Naive thymus-derived CD4-positive, alpha-beta T cell (primary cell): Measurements from ENCODE around the gene ERV3-1. TPM values are rescaled to one million over a fixed set of nuclear protein-coding genes. Genes with fewer than 3 reads are reported as not detected.

Experiments used
- ATAC-seq: fragments of 150-1000 bp; cut with Tn5 transposase; 2 replicates; pipeline ENCODE4 v1.10.0; 2021; ENCODE audit warnings: mild to moderate bottlenecking, moderate library complexity
- CTCF ChIA-PET: fragments of 350-600 bp; sonication (Branson Sonifier 250); formaldehyde crosslinking; loops from one replicate; lab custom pipeline; 2021; ENCODE audit warnings: antibody characterized with exemption; lab: Charles Lee
- POLR2A ChIA-PET: fragments of 350-600 bp; sonication (Branson Sonifier 250); formaldehyde crosslinking; loops from one replicate; lab custom pipeline; 2021; ENCODE audit warnings: antibody characterized with exemption, inconsistent platforms; lab: Charles Lee
- DNase-seq, 9 donors: peaks; one replicate each; pipeline versions ENCODE4 v3.0.0 to v3.0.0-alpha.2; 2020 to 2022; ENCODE audit warnings: mixed read lengths in 1 of 9
- H3K27ac ChIP-seq: one replicate; pipeline ENCODE4 v1.7.0; 2013; ENCODE audit warnings: mild to moderate bottlenecking, low read depth, low read length, moderate library complexity
- H3K27me3 ChIP-seq, 2 donors: one replicate each; pipeline ENCODE4 v1.7.0; 2013; ENCODE audit warnings: low read length in 2 of 2, mild to moderate bottlenecking in 2 of 2, moderate library complexity in 2 of 2; ENCODE audit not compliant: control insufficient read depth in 2 of 2, insufficient read depth in 2 of 2
- H3K36me3 ChIP-seq, 3 experiments: 1 replicate in 2 of 3; 2 replicates in 1 of 3; pipeline ENCODE4 v1.7.0; 2013; ENCODE audit warnings: low read length in 3 of 3, mild to moderate bottlenecking in 3 of 3, moderate library complexity in 1 of 3; ENCODE audit not compliant: insufficient read depth in 3 of 3, control insufficient read depth in 2 of 3
- H3K4me1 ChIP-seq, 2 donors: one replicate each; pipeline ENCODE4 v1.7.0; 2013; ENCODE audit warnings: low read length in 2 of 2, mild to moderate bottlenecking in 2 of 2, moderate library complexity in 1 of 2; ENCODE audit not compliant: control insufficient read depth in 2 of 2, insufficient read depth in 2 of 2
- H3K4me3 ChIP-seq: 2 replicates; pipeline ENCODE4 v1.7.0; 2013; ENCODE audit warnings: mild to moderate bottlenecking, low read length
- H3K9me3 ChIP-seq, 3 experiments: 1 replicate in 2 of 3; 2 replicates in 1 of 3; pipeline ENCODE4 v1.7.0; 2013; ENCODE audit warnings: low read length in 3 of 3; ENCODE audit not compliant: control insufficient read depth in 2 of 3
- H3K27ac Mint-ChIP-seq, 9 donors: one replicate each; pipeline ENCODE4 v1.8.0; 2020 to 2022; ENCODE audit warnings: mixed read lengths in 9 of 9, mild to moderate bottlenecking in 8 of 9, moderate library complexity in 5 of 9, inconsistent platforms in 2 of 9
- H3K27me3 Mint-ChIP-seq, 5 donors: one replicate each; pipeline ENCODE4 v1.8.0; 2021 to 2022; ENCODE audit warnings: mixed read lengths in 5 of 5, mild to moderate bottlenecking in 1 of 5
- H3K36me3 Mint-ChIP-seq, 5 donors: one replicate each; pipeline ENCODE4 v1.8.0; 2020 to 2022; ENCODE audit warnings: mixed read lengths in 5 of 5, mild to moderate bottlenecking in 3 of 5, inconsistent platforms in 1 of 5
- H3K4me1 Mint-ChIP-seq, 7 donors: one replicate each; pipeline ENCODE4 v1.8.0; 2020 to 2022; ENCODE audit warnings: mixed read lengths in 7 of 7, mild to moderate bottlenecking in 3 of 7, inconsistent platforms in 1 of 7
- H3K4me3 Mint-ChIP-seq, 10 donors: one replicate each; pipeline ENCODE4 v1.8.0; 2020 to 2022; ENCODE audit warnings: mild to moderate bottlenecking in 10 of 10, mixed read lengths in 10 of 10, moderate library complexity in 6 of 10, inconsistent platforms in 2 of 10
- H3K9me3 Mint-ChIP-seq, 11 donors: one replicate each; pipeline ENCODE4 v1.8.0; 2020 to 2022; ENCODE audit warnings: mixed read lengths in 11 of 11, mild to moderate bottlenecking in 4 of 11, inconsistent platforms in 1 of 11, moderate library complexity in 1 of 11
- intact Hi-C, 2 donors: fragments of 100-400 bp; cut with micrococcal nuclease; formaldehyde crosslinking; loops; one replicate each; pipeline ENCODE4 v1.15.1; 2023
- polyA plus RNA-seq, 2 donors: library from polyadenylated mRNA; unstranded; fragments of 300-500 nt; fragmentation: Illumina TruSeq; gene quantifications; one replicate each; pipeline ENCODE4 v1.2.3, GENCODE V29; 2021
- total RNA-seq, 6 experiments: library from RNA in 5 of 6; stranded (reverse) in 5 of 6; gene quantifications; 1 replicate in 5 of 6; 2 replicates in 1 of 6; pipeline ENCODE4 v1.2.3 and lab custom pipeline; 2021 to 2026

ERV3-1 gene
- total and polyA plus RNA-seq, 7 experiments from 2014 or later, result 7.9 to 22.9 (median 13.4) TPM

DNA sequence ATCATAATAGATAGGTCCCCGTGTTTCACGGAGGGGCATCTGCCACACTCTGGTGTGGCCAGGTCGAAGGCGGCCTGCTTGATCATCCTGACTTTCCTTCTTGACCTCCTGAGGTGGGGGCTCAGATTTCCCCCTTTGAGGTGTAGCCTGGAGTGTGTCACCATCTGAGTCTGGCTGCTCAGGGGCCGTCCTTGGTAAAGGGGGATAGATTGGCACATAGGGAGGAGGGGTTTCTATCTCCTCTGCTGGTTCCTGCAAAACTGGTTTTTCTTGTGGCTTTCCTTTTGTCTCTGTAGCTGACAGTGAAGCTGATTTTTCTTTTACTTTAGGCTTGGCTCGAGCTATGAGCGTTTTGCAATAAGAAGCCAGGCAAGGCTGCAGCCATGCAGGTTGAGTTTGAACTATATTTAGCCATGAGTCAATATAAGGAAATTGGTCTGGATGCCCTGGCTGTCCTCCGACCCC, 8.5 kb downstream of the ERV3-1 start:
- no peak overlapping the region for H3K27ac ChIP-seq
- ChIA-PET CTCF (no interaction called here), POLR2A (no interaction called here)
- peaks cover 16 to 99% (median 68%) of the 10 kb centered on the region in 11 donors for H3K9me3 Mint-ChIP-seq
- H3K36me3 ChIP-seq, result peaks cover 0 to 26% (median 4%) of the 10 kb centered on the region in 3 experiments
- H3K27ac Mint-ChIP-seq, result no peak overlapping the region
- no peaks in the 10 kb centered on the region for H3K27me3 Mint-ChIP-seq
- H3K27me3 ChIP-seq, result no peaks in the 10 kb centered on the region
- H3K4me3 Mint-ChIP-seq, result peak overlapping the region in 1 of 10 donors; percentile 1
- H3K9me3 ChIP-seq, result peaks cover 0 to 84% (median 12%) of the 10 kb centered on the region in 3 experiments
- no peak for ATAC-seq
- no peaks in the 10 kb centered on the region for H3K4me1 ChIP-seq
- H3K4me1 Mint-ChIP-seq, result peaks cover 0 to 20% (median 14%) of the 10 kb centered on the region in 7 donors
- H3K36me3 Mint-ChIP-seq, result peaks cover 45 to 63% (median 63%) of the 10 kb centered on the region in 5 donors
- H3K4me3 ChIP-seq, result no peak overlapping the region
- intact Hi-C loops, result no loop called here
- no peak for DNase-seq

DNA sequence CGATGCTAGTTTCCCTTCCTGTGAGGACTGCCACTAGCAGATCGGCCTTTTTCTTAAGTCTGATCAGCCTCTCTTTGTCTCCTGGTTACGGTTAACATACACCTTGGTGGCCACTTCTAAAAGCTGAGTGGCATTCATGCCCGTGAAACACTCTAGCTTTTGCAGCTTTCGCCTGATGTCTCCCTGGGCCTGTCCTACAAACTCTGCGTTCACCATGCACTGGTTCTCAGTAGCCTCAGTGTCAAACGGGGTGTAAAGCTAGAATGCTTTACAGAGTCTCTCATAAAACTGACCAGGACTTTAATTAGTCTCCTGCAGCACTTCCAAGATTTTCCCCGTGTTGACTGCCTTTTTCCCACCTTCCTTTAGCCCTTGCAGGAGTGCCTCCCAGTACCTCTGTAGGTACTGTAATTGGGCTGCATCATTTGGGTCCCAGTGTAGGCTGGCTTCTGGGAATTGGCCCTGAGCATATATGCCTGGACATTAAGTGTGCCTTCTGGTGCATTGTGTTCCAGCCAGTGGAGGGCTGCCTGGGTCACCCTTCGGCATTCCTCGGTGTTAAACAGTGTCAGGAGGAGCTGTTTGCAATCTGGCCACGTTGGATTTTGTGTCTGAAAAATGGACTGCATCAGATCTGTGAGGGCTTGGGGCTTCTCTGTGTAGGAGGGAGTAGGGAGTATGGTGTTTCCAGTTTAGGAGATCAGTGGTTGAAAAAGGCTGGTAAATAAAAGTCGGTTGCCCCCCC, 9.2 kb downstream of the ERV3-1 start:
- Histone ChIP-seq H3K4me1 (no peaks in the 10 kb centered on the region), H3K9me3 (peaks cover 0 to 90% (median 14%) of the 10 kb centered on the region in 3 experiments), H3K27me3 (no peaks in the 10 kb centered on the region), H3K4me3 (no peak overlapping the region), H3K27ac (no peak overlapping the region), H3K36me3 (peaks cover 0 to 26% (median 4%) of the 10 kb centered on the region in 3 experiments)
- intact Hi-C loops, result no loop called here
- Mint-ChIP-seq H3K27ac (no peak overlapping the region), H3K36me3 (peaks cover 43 to 63% (median 61%) of the 10 kb centered on the region in 5 donors), H3K27me3 (no peaks in the 10 kb centered on the region), H3K9me3 (peaks cover 18 to 99% (median 67%) of the 10 kb centered on the region in 11 donors), H3K4me3 (peak overlapping the region in 1 of 10 donors; percentile 1), H3K4me1 (peaks cover 0 to 15% (median 9%) of the 10 kb centered on the region in 7 donors)
- CTCF ChIA-PET, result no interaction called here
- POLR2A ChIA-PET, result no interaction called here
- DNase-seq (no peak), ATAC-seq (no peak)

DNA sequence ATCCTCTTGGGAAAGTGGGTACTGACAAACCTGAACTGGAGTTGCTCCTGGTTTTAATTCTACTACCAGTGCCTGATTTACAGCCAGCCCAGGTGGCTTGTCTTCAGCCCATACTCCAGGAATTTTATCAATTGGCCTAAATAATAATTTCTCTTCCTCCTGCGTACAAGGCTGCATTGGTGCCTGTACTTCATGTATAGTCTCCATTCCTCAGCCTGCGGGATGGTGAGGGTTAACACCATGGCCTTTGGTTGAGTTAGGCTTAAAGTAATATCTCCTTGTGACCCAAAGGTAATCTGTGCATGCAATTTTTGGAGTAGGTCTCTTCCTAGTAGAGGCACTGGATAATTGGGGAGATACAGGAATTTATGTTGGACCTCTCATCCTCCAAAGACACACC, 10.2 kb downstream of the ERV3-1 start:
- Histone ChIP-seq H3K4me1 (no peaks in the 10 kb centered on the region), H3K4me3 (no peak overlapping the region), H3K27me3 (no peaks in the 10 kb centered on the region), H3K36me3 (peaks cover 0 to 16% (median 0%) of the 10 kb centered on the region in 3 experiments), H3K27ac (no peak overlapping the region), H3K9me3 (peaks cover 0 to 89% (median 16%) of the 10 kb centered on the region in 3 experiments)
- Mint-ChIP-seq H3K4me3 (no peak overlapping the region), H3K9me3 (peaks cover 20 to 99% (median 66%) of the 10 kb centered on the region in 11 donors), H3K36me3 (peaks cover 38 to 64% (median 58%) of the 10 kb centered on the region in 5 donors), H3K27ac (no peak overlapping the region), H3K27me3 (no peaks in the 10 kb centered on the region), H3K4me1 (peaks cover 0 to 10% (median 3%) of the 10 kb centered on the region in 7 donors)
- DNase-seq (no peak), ATAC-seq (no peak)
- ChIA-PET POLR2A (no interaction called here), CTCF (no interaction called here)
- intact Hi-C loops, result no loop called here

DNA sequence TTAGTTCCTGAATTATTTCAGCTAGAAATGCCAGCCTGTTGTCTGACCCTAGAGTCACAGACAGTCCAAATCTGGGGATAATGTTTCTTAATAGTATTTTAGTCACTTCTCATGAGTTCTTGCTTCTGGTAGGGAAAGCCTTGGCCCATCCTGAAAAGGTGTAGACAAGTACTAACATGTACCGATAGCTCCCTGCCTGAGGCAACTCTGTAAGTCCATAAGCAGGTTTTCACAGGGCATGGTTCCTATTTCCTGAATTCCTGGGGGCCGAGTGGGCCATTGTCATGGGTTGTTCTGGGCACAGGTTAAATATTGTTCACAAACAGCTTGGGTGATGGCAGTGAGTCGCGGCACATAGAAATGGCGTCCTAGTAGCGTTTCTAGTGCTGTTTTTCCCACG, 12.6 kb downstream of the ERV3-1 start:
- no peak overlapping the region for H3K27ac Mint-ChIP-seq
- peaks cover 0 to 4% (median 0%) of the 10 kb centered on the region in 3 experiments for H3K36me3 ChIP-seq
- ChIA-PET POLR2A (no interaction called here), CTCF (interaction anchor here (0.7 kb wide), 1 partner anchor 42 kb away, joined by 3 read pairs; no protein-coding TSS in a partner anchor)
- H3K9me3 ChIP-seq, result peaks cover 0 to 88% (median 17%) of the 10 kb centered on the region in 3 experiments
- peaks cover 18 to 99% (median 65%) of the 10 kb centered on the region in 11 donors for H3K9me3 Mint-ChIP-seq
- H3K36me3 Mint-ChIP-seq, result peaks cover 28 to 65% (median 51%) of the 10 kb centered on the region in 5 donors
- intact Hi-C loops, result no loop called here
- no peaks in the 10 kb centered on the region for H3K4me1 ChIP-seq
- peaks cover 0 to 2% (median 0%) of the 10 kb centered on the region in 7 donors for H3K4me1 Mint-ChIP-seq
- no peak overlapping the region for H3K4me3 Mint-ChIP-seq
- ATAC-seq, result no peak
- H3K27me3 ChIP-seq, result no peaks in the 10 kb centered on the region
- no peak for DNase-seq
- no peaks in the 10 kb centered on the region for H3K27me3 Mint-ChIP-seq
- no peak overlapping the region for H3K4me3 ChIP-seq
- H3K27ac ChIP-seq, result no peak overlapping the region

DNA sequence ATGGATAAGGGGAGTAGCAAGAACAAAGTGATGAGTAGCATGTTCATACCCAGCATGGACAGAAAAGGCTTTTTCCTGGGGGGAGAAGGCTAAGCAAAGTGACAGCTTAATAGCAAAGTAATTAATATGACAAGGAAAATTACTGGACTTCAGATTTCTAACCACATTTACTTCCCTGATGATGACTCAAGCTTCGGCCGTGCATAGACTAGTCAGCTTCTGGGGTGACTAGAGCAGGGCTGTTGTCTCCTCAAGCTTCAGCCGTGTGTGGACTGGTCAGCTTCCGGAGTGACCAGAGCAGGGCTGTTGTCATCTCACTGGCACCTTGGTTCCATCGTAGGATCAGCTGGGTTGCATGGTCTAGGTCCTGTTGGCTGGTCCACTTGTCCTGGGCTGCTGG, 13.5 kb downstream of the ERV3-1 start:
- intact Hi-C loops, result no loop called here
- CTCF ChIA-PET, result no interaction called here
- H3K4me1 ChIP-seq, result no peaks in the 10 kb centered on the region
- POLR2A ChIA-PET, result no interaction called here
- Mint-ChIP-seq H3K4me1 (no peaks in the 10 kb centered on the region), H3K27me3 (no peaks in the 10 kb centered on the region), H3K36me3 (peaks cover 23 to 67% (median 48%) of the 10 kb centered on the region in 5 donors), H3K4me3 (no peak overlapping the region), H3K9me3 (peaks cover 20 to 99% (median 66%) of the 10 kb centered on the region in 11 donors), H3K27ac (no peak overlapping the region)
- H3K4me3 ChIP-seq, result no peak overlapping the region
- H3K27ac ChIP-seq, result no peak overlapping the region
- peaks cover 0 to 87% (median 13%) of the 10 kb centered on the region in 3 experiments for H3K9me3 ChIP-seq
- H3K36me3 ChIP-seq, result no peaks in the 10 kb centered on the region
- H3K27me3 ChIP-seq, result no peaks in the 10 kb centered on the region
- DNase-seq, result no peak
- ATAC-seq, result no peak

DNA sequence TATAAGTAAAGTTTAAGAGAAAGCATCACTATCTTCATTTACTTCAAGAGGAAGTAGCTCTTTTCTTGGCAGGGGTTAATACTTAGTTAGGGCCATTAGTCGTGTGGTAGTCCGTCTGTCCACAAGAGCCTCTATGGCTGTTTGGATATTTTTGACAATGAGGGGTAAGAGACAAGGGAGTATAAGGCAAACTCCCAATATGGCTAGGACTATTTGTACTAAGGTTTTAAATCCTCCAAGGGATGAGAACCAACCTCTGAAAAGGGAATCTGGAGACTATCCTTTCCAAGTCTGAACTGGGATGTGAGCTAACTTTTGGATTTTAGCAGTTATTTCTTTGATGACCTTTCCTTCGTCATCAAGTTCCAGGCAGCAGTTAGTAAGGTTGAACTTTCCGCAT, 15.6 kb downstream of the ERV3-1 start, which contains the start of gene ZNF117:
Gene ZNF117 (minus strand): TSS at position 101 of the 400 bp plus-strand sequence.
- DNase-seq (no peak), ATAC-seq (no peak)
- Histone ChIP-seq H3K4me3 (no peak within 1 kb of the TSS), H3K36me3 (no peaks in the 10 kb centered on the region), H3K9me3 (peaks cover 0 to 68% (median 9%) of the 10 kb centered on the region in 3 experiments), H3K27ac (no peak within 1 kb of the TSS), H3K4me1 (no peaks in the 10 kb centered on the region), H3K27me3 (no peaks in the 10 kb centered on the region)
- H3K36me3 Mint-ChIP-seq, result peaks cover 22 to 79% (median 61%) of the 10 kb centered on the region in 5 donors
- peaks cover 16 to 99% (median 67%) of the 10 kb centered on the region in 11 donors for H3K9me3 Mint-ChIP-seq
- H3K27ac Mint-ChIP-seq, result no peak within 1 kb of the TSS
- no peaks in the 10 kb centered on the region for H3K4me1 Mint-ChIP-seq
- ChIA-PET CTCF (no interaction called here), POLR2A (no interaction called here)
- intact Hi-C loops, result no loop called here
- peak within 1 kb of the TSS in 1 of 10 donors; percentile 8 for H3K4me3 Mint-ChIP-seq
- no peaks in the 10 kb centered on the region for H3K27me3 Mint-ChIP-seq
